Choroid plexus epithelial cell (primary cell): ENCODE data around the gene NDUFS5.
"Not testable (repeated sequence)": the region's sequence is repeated elsewhere in the genome, so short reads cannot be mapped to it uniquely, and the experiment has no call there.

ENCODE experiments used
- DNase-seq: peaks from one replicate; pipeline ENCODE4 v3.0.0-alpha.2; 2010; ENCODE audit warnings: low read depth
- H3K4me3 ChIP-seq: 2 replicates; pipeline ENCODE4 v1.5.1; 2011; ENCODE audit warnings: low read depth, mild to moderate bottlenecking, control low read depth, low read length, moderate library complexity
- TF ChIP-seq, protein P1 (sequence below): conservative IDR thresholded peaks from 2 replicates; pipeline ENCODE4 v1.5.1; 2011; ENCODE audit warnings: low read depth, mild to moderate bottlenecking, control low read depth, inconsistent platforms, low read length, moderate library complexity

The NDUFS5 gene

DNA sequence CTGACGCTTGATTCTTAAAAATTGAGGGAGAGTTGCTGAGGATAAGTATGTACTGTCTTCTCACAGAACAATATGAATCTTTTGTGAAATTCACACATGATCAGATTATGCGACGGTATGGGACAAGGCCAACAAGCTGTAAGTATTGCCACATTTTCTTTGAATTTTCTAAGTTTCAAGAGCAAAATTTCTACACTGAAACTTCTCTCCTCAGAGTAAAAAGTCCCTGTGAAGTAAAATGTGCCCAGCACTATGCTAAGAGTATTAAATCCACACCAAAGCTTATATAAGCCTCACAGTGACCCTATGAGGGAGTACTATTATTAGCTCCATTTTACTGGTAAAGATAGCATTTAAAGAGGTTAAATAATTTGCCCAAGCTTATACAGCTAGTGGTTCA lies 22.9 kb upstream of the NDUFS5 start:
- TF ChIP-seq, protein P1, sequence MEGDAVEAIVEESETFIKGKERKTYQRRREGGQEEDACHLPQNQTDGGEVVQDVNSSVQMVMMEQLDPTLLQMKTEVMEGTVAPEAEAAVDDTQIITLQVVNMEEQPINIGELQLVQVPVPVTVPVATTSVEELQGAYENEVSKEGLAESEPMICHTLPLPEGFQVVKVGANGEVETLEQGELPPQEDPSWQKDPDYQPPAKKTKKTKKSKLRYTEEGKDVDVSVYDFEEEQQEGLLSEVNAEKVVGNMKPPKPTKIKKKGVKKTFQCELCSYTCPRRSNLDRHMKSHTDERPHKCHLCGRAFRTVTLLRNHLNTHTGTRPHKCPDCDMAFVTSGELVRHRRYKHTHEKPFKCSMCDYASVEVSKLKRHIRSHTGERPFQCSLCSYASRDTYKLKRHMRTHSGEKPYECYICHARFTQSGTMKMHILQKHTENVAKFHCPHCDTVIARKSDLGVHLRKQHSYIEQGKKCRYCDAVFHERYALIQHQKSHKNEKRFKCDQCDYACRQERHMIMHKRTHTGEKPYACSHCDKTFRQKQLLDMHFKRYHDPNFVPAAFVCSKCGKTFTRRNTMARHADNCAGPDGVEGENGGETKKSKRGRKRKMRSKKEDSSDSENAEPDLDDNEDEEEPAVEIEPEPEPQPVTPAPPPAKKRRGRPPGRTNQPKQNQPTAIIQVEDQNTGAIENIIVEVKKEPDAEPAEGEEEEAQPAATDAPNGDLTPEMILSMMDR, result no peak
- DNase-seq, result peak; percentile 40
- H3K4me3 ChIP-seq, result no peak overlapping the region

DNA sequence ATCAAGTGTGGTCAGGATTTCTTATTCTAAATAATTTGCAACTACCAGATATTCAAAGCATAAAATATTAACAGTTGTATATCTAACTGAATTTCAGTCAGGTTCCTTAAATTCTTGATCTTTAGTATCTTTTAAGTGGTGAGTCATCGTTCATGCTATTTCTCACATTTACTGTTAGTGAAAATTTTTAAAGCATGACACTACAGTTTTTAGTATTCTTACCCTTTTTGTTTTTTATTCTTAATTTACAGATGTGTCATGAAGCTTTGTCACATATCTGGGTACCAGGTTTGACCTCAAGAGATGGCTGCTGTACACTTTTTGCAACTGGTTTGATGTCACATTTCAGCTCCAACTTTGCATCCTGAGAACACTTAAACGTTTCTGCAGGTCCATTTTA lies 22.4 kb upstream of the NDUFS5 start:
- H3K4me3 ChIP-seq, result no peak overlapping the region
- TF ChIP-seq, protein P1, result no peak
- peak; percentile 38 for DNase-seq

DNA sequence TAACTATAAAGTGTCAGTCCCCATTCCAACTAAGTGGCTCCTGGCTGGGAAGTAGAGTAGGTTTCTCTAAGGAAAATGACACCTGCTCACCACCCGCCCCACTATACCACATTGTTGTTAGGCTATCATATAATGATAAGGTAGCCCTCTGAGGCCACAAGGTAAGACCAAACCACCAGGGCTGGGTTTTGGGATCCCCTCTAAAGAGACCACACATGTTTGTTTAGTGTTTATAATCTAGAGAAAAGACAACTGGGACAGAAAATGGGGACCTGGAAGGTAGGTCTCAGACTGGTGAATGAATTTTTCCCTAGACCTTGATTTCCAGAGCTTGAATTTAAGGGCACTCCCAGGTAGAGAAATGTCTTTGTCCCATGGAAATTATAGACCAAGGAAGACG lies 19.9 kb upstream of the NDUFS5 start:
- TF ChIP-seq, protein P1, result no peak
- no peak overlapping the region for H3K4me3 ChIP-seq
- no peak for DNase-seq

DNA sequence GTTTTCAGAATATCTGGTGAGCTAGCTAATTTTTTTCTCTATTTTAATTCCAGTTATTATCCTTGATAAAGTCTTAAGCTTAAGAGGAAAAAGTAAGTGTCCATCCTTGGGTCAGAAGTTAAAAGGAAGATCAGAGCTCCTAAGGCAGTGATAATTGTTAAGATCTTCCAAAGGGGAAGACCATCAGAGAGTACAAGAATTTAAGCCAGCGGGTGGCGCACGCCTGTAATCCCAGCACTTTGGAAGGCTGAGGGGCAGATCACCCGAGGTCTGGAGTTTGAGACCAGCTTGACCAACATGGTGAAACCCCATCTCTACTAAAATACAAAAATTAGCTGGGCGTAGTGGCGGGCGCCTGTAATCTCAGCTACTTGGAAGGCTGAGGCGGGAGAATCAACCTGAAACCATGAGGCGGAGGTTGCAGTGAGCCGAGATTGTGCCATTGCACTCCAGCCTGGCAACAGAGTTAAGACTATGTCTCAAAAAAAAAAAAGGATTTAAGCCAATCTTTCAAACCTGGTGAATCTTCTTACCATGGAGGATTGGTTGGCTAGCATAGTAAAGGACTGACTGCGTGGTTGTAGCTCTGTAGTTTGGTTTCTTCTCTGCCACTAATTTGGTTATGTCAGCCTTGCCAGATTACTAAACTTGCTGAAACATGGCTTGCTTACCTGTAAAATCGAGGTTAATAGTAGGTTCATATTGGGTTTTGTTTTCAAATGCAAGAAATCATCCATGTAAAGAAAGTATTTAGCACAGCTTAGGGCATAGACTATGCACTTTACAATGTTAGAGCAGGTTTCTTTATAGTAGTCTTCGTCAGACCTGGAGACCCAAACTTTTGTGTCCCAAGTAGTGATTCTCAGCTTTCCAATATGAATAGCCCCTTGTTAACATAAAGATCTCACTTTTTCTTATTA lies 19.2 kb upstream of the NDUFS5 start:
- TF ChIP-seq, protein P1, result no peak
- DNase-seq, result no peak
- no peak overlapping the region for H3K4me3 ChIP-seq

DNA sequence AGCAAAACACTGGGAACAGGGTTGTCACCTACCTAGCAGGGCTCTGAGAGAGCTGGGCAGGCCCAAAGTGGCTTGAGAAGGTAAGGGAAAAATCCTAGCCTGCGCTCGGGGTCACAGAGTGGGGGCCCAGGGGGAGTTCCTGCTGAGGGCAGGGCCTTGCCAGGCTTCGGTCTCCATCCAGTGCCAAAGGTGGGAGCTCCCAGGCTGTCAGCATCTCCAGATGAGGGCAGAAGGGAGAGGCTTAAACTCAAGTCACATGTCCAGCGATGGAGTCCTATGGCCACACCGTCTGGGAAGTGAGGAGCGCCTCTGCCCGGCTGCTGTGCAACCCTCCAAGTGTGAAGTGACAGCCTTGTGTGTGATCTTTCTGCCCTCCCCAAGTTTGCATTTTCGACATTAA lies 11.2 kb upstream of the NDUFS5 start:
- H3K4me3 ChIP-seq, DNase-seq: not testable (repeated sequence)

DNA sequence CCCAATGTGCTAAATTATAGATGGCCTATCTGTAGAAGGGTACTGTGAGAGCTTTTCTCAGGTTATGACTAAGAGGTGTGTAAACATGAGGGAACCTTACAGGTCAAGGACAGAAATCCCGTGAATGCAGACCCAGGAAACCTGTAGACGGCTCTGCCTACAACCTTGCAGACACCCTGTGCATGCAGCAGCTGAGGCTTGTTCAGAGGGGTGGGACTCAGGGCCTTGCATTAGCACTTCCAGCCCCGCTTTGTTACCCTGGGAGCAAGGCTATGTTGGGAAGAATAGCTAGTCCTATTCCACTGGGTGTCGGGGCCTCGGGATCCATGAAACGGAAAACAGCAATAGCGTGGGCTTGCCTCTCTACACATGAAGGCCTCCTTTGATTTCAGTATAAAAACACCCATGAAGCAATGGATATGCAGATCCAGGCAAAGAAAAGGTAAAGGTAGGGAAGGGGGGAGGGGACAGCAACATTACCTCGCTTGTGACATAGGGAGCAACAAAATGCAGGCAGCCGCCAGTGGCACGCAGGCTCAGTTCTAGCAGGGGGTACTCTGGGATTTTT lies 9.5 kb upstream of the NDUFS5 start:
- no peak overlapping the region for H3K4me3 ChIP-seq
- DNase-seq, result no peak
- TF ChIP-seq, protein P1, result no peak

DNA sequence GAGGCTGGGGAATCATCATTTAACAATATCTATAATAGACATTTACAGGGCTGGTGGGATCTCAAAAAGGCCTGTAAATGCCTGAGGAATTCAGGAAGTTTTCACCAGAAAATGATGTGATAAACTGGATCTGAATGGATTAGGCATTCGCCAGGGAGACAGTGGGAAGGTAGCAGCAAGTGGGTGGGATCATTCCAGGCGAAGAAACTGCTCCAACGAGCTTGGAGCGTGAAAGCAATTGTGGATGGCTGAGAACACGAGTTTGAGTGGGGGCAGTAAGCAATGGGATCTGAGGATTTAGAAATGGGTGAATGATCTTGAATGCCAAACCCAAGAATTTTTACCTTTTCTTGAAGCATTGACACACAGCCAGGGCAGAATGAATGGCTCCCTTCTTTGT lies 8.9 kb upstream of the NDUFS5 start:
- DNase-seq, result no peak
- no peak overlapping the region for H3K4me3 ChIP-seq
- TF ChIP-seq, protein P1, result no peak

DNA sequence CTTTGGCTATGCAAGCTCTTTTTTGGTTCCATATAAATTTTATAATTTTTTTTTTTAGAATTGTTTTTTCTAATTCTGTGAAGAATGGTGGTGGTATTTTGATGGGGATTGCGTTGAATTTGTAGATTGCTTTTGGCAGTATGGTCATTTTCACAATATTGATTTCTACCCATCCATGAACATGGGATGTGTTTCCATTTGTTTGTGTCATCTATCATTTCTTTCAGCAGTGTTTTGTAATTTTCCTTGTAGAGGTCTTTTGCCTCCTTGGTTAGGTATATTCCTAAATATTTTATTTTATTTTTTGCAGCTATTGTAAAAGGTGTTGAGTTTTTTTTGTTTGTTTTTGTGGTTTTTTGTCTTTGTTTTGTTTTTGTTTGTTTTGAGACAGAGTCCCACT lies 5.7 kb upstream of the NDUFS5 start:
- DNase-seq, H3K4me3 ChIP-seq: not testable (repeated sequence)
